Measurements from ENCODE around the gene WDPCP. TPM values are rescaled to one million over a fixed set of nuclear protein-coding genes. Genes with fewer than 3 reads are reported as not detected.
"Not testable (repeated sequence)": the region's sequence is repeated elsewhere in the genome, so short reads cannot be mapped to it uniquely, and the experiment has no call there.

The WDPCP gene
- total and polyA plus RNA-seq, 9 donors: 4.0 to 29.6 (median 15.6) TPM

GRCh38 chr2:63628403-63628942 lies 40.2 kb upstream of the WDPCP start:
- no peaks in the 10 kb centered on the region for H3K36me3 ChIP-seq
- H3K4me3 ChIP-seq: no peak overlapping the region
- no peak for TF ChIP-seq EP300 (IDR thresholded peaks at IDR 0.05)
- TF ChIP-seq CTCF (IDR thresholded peaks at IDR 0.05): no peak
- TF ChIP-seq POLR2A (IDR thresholded peaks at IDR 0.05): no peak
- H3K27me3 ChIP-seq: no peaks in the 10 kb centered on the region
- no peaks in the 10 kb centered on the region for H3K9me3 ChIP-seq
- DNase-seq: no peak
- no peaks in the 10 kb centered on the region for H3K4me1 ChIP-seq (ENCODE audit: insufficient read depth)
- 89 to 93% (median 92%) methylated on average over 1 of the region's 1 CpG for WGBS, 3 donors
- H3K27ac ChIP-seq: no peak overlapping the region
- intact Hi-C loops (cut with DNase I): no loop called here

- Histone ChIP-seq H3K4me3 (no peak overlapping the region), H3K9me3 (no peaks in the 10 kb centered on the region), H3K36me3 (no peaks in the 10 kb centered on the region), H3K27ac (no peak overlapping the region), H3K4me1 (ENCODE audit: insufficient read depth) (no peaks in the 10 kb centered on the region), H3K27me3 (no peaks in the 10 kb centered on the region)
- TF ChIP-seq EP300 (IDR thresholded peaks at IDR 0.05): no peak
- TF ChIP-seq POLR2A (IDR thresholded peaks at IDR 0.05): no peak
- TF ChIP-seq CTCF (IDR thresholded peaks at IDR 0.05): no peak
- no peak for DNase-seq
- intact Hi-C loops (cut with DNase I): no loop called here
- 92 to 95% (median 95%) methylated on average over 15 of the region's 15 CpGs for WGBS, 3 donors
These were observed 39.6 kb upstream of the WDPCP start for GRCh38 chr2:63627866-63628265.

- H3K4me1 ChIP-seq (ENCODE audit: insufficient read depth); H3K27me3 ChIP-seq; H3K4me3 ChIP-seq; intact Hi-C loops (cut with DNase I); DNase-seq; H3K27ac ChIP-seq; H3K9me3 ChIP-seq; H3K36me3 ChIP-seq: not testable (repeated sequence)
- WGBS, 3 donors: 86 to 92% (median 89%) methylated on average over 2 of the region's 2 CpGs
These were observed 35.5 kb upstream of the WDPCP start for GRCh38 chr2:63623763-63624162.

- 96 to 98% (median 97%) methylated on average over 31 of the region's 31 CpGs for WGBS, 3 donors
- Histone ChIP-seq H3K36me3 (no peaks in the 10 kb centered on the region), H3K4me1 (ENCODE audit: insufficient read depth) (no peaks in the 10 kb centered on the region), H3K4me3 (no peak overlapping the region), H3K27ac (no peak overlapping the region), H3K27me3 (no peaks in the 10 kb centered on the region), H3K9me3 (no peaks in the 10 kb centered on the region)
- no peak for DNase-seq
- intact Hi-C loops (cut with DNase I): no loop called here
- no peak for TF ChIP-seq POLR2A (IDR thresholded peaks at IDR 0.05)
- TF ChIP-seq CTCF (IDR thresholded peaks at IDR 0.05): no peak
- TF ChIP-seq EP300 (IDR thresholded peaks at IDR 0.05): no peak
These were observed 34.5 kb upstream of the WDPCP start for GRCh38 chr2:63622751-63623150.

- no peaks in the 10 kb centered on the region for H3K27me3 ChIP-seq
- intact Hi-C loops (cut with DNase I): no loop called here
- no peak overlapping the region for H3K4me3 ChIP-seq
- H3K27ac ChIP-seq: no peak overlapping the region
- TF ChIP-seq EP300 (IDR thresholded peaks at IDR 0.05) (no peak), POLR2A (IDR thresholded peaks at IDR 0.05) (no peak), CTCF (IDR thresholded peaks at IDR 0.05) (no peak)
- H3K9me3 ChIP-seq: no peaks in the 10 kb centered on the region
- no peaks in the 10 kb centered on the region for H3K36me3 ChIP-seq
- no peaks in the 10 kb centered on the region for H3K4me1 ChIP-seq (ENCODE audit: insufficient read depth)
- WGBS, 3 donors: 94 to 96% (median 94%) methylated on average over 2 of the region's 2 CpGs
- DNase-seq: no peak
These were observed 31.1 kb upstream of the WDPCP start for GRCh38 chr2:63619328-63619727.

Data from ovary (tissue), 9 donors.